HEK293 (cell line): ENCODE results near the gene PMS1.

Experiments
- HOXC10 ChIP-seq: sonication (generic); formaldehyde crosslinking; IDR thresholded peaks from 2 replicates; pipeline ENCODE4 v1.8.1; 2023; ENCODE audit warnings: mild to moderate bottlenecking, missing genetic modification reagents
- KLF1 ChIP-seq: fragments of 450-650 bp; formaldehyde crosslinking; IDR thresholded peaks from 2 replicates; pipeline ENCODE4 v1.5.1; 2016; ENCODE audit warnings: missing biosample characterization, missing genetic modification characterization
- KLF10 ChIP-seq: fragments of 450-650 bp; IDR thresholded peaks from 2 replicates; pipeline ENCODE4 v1.5.1; 2018; ENCODE audit warnings: missing biosample characterization, mild to moderate bottlenecking, missing genetic modification characterization
- SCRT2 ChIP-seq: fragments of 450-650 bp; formaldehyde crosslinking; IDR thresholded peaks from 2 replicates; pipeline ENCODE4 v1.5.1; 2016; ENCODE audit warnings: missing biosample characterization, missing genetic modification characterization
- TRIM28 ChIP-seq: IDR thresholded peaks from 2 replicates; pipeline ENCODE4 v1.6.1; 2011; ENCODE audit warnings: low read length, control low read depth, borderline replicate concordance
- ZFP41 ChIP-seq: fragments of 450-650 bp; formaldehyde crosslinking; IDR thresholded peaks from 2 replicates; pipeline ENCODE4 v1.5.1; 2016; ENCODE audit warnings: missing biosample characterization, missing genetic modification characterization, borderline replicate concordance
- ZNF211 ChIP-seq: fragments of 450-650 bp; formaldehyde crosslinking; IDR thresholded peaks from 2 replicates; pipeline ENCODE4 v1.5.1; 2016; ENCODE audit warnings: low read depth, missing biosample characterization, missing genetic modification characterization
- ZNF23 ChIP-seq: fragments of 450-650 bp; formaldehyde crosslinking; IDR thresholded peaks from 2 replicates; pipeline ENCODE4 v1.5.1; 2016; ENCODE audit warnings: missing biosample characterization, missing genetic modification characterization, borderline replicate concordance
- ZNF248 ChIP-seq: fragments of 450-650 bp; formaldehyde crosslinking; IDR thresholded peaks from 2 replicates; pipeline ENCODE4 v1.5.1; 2017; ENCODE audit warnings: missing biosample characterization, missing genetic modification characterization
- ZNF266 ChIP-seq: fragments of 450-650 bp; formaldehyde crosslinking; IDR thresholded peaks from 2 replicates; pipeline ENCODE4 v1.5.1; 2016; ENCODE audit warnings: missing biosample characterization, missing genetic modification characterization, low read depth
- ZNF292 ChIP-seq: fragments of 450-650 bp; formaldehyde crosslinking; IDR thresholded peaks from 2 replicates; pipeline ENCODE4 v1.5.1; 2016; ENCODE audit warnings: low read depth, missing biosample characterization, missing genetic modification characterization, borderline replicate concordance
- ZNF621 ChIP-seq: fragments of 450-650 bp; formaldehyde crosslinking; IDR thresholded peaks from 2 replicates; pipeline ENCODE4 v1.5.1; 2017; ENCODE audit warnings: missing biosample characterization, missing genetic modification characterization
- ZNF624 ChIP-seq: fragments of 450-650 bp; formaldehyde crosslinking; IDR thresholded peaks from 2 replicates; pipeline ENCODE4 v1.5.1; 2017; ENCODE audit warnings: missing biosample characterization, missing genetic modification characterization
- TF ChIP-seq, protein P1 (sequence below): IDR thresholded peaks from 2 replicates; pipeline ENCODE4 v1.6.1; 2011; ENCODE audit warnings: mild to moderate bottlenecking, low read depth, low read length, borderline replicate concordance
- TF ChIP-seq, protein P2 (sequence below): fragments of 450-650 bp; formaldehyde crosslinking; IDR thresholded peaks from 2 replicates; pipeline ENCODE4 v1.5.1; 2017; ENCODE audit warnings: missing biosample characterization, missing genetic modification characterization
- TF ChIP-seq, protein P3 (sequence below): fragments of 450-650 bp; formaldehyde crosslinking; conservative IDR thresholded peaks from 2 replicates; pipeline ENCODE4 v1.5.1; 2016; ENCODE audit warnings: low read depth, missing biosample characterization, missing genetic modification characterization
- TF ChIP-seq, protein P4 (sequence below): fragments of 450-650 bp; formaldehyde crosslinking; IDR thresholded peaks from 2 replicates; pipeline ENCODE4 v1.5.1; 2016; ENCODE audit warnings: missing biosample characterization, missing genetic modification characterization
- TF ChIP-seq, protein P5 (sequence below): fragments of 450-650 bp; formaldehyde crosslinking; IDR thresholded peaks from 2 replicates; pipeline ENCODE4 v1.5.1; 2016; ENCODE audit warnings: missing biosample characterization, missing genetic modification characterization
- TF ChIP-seq, protein P6 (sequence below): fragments of 450-650 bp; formaldehyde crosslinking; IDR thresholded peaks from 2 replicates; pipeline ENCODE4 v1.5.1; 2016; ENCODE audit warnings: missing biosample characterization, missing genetic modification characterization
- TF ChIP-seq, protein P7 (sequence below): fragments of 450-650 bp; formaldehyde crosslinking; IDR thresholded peaks from 2 replicates; pipeline ENCODE4 v1.5.1; 2016; ENCODE audit warnings: missing biosample characterization, missing genetic modification characterization
- TF ChIP-seq, protein P8 (sequence below): fragments of 450-650 bp; formaldehyde crosslinking; IDR thresholded peaks from 2 replicates; pipeline ENCODE4 v1.5.1; 2016; ENCODE audit warnings: missing biosample characterization, missing genetic modification characterization

Gene PMS1

DNA sequence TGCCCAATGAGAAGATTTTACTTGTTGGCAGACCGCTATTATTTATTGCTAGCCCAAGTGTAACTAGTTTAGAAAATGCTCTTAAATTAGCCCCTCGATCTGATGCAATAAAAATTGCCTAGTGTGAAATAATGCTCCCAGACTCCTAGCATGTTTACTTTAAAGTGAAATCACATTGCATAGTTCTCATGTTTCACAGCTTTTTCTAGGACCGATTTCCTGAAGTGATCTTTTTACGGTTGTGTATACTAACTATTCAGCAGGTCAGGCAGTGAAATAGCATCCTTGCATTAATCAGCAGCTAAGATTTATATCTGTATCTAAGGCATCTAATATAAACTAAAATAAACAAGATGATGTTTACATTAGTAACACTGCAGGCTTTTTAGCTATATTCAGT lies 52.4 kb downstream of the PMS1 start (continued):
- TF ChIP-seq, protein P1, sequence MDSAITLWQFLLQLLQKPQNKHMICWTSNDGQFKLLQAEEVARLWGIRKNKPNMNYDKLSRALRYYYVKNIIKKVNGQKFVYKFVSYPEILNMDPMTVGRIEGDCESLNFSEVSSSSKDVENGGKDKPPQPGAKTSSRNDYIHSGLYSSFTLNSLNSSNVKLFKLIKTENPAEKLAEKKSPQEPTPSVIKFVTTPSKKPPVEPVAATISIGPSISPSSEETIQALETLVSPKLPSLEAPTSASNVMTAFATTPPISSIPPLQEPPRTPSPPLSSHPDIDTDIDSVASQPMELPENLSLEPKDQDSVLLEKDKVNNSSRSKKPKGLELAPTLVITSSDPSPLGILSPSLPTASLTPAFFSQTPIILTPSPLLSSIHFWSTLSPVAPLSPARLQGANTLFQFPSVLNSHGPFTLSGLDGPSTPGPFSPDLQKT: no peak
- peak; percentile 51 for TF ChIP-seq KLF10
- TF ChIP-seq ZNF248 (tag by site-specific recombination): no peak
- TF ChIP-seq SCRT2: peak; percentile 64
- TF ChIP-seq ZNF621: no peak
- no peak for TF ChIP-seq KLF1
- no peak for TF ChIP-seq ZNF266
- TF ChIP-seq ZNF292: no peak
- TF ChIP-seq ZFP41: no peak
- TF ChIP-seq, protein P2, sequence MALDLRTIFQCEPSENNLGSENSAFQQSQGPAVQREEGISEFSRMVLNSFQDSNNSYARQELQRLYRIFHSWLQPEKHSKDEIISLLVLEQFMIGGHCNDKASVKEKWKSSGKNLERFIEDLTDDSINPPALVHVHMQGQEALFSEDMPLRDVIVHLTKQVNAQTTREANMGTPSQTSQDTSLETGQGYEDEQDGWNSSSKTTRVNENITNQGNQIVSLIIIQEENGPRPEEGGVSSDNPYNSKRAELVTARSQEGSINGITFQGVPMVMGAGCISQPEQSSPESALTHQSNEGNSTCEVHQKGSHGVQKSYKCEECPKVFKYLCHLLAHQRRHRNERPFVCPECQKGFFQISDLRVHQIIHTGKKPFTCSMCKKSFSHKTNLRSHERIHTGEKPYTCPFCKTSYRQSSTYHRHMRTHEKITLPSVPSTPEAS (tag by site-specific recombination): no peak
- TF ChIP-seq, protein P3, sequence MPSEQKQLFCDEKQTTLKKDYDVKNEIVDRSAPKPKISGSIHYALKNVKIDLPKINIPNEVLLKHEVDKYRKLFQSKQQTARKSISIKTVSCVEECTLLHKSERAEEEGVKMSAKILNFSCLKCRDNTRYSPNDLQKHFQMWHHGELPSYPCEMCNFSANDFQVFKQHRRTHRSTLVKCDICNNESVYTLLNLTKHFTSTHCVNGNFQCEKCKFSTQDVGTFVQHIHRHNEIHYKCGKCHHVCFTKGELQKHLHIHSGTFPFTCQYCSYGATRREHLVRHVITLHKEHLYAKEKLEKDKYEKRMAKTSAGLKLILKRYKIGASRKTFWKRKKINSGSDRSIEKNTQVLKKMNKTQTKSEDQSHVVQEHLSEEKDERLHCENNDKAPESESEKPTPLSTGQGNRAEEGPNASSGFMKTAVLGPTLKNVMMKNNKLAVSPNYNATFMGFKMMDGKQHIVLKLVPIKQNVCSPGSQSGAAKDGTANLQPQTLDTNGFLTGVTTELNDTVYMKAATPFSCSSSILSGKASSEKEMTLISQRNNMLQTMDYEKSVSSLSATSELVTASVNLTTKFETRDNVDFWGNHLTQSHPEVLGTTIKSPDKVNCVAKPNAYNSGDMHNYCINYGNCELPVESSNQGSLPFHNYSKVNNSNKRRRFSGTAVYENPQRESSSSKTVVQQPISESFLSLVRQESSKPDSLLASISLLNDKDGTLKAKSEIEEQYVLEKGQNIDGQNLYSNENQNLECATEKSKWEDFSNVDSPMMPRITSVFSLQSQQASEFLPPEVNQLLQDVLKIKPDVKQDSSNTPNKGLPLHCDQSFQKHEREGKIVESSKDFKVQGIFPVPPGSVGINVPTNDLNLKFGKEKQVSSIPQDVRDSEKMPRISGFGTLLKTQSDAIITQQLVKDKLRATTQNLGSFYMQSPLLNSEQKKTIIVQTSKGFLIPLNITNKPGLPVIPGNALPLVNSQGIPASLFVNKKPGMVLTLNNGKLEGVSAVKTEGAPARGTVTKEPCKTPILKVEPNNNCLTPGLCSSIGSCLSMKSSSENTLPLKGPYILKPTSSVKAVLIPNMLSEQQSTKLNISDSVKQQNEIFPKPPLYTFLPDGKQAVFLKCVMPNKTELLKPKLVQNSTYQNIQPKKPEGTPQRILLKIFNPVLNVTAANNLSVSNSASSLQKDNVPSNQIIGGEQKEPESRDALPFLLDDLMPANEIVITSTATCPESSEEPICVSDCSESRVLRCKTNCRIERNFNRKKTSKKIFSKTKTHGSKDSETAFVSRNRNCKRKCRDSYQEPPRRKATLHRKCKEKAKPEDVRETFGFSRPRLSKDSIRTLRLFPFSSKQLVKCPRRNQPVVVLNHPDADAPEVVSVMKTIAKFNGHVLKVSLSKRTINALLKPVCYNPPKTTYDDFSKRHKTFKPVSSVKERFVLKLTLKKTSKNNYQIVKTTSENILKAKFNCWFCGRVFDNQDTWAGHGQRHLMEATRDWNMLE: no peak; the same call in 1 of the 2 replicates
- TF ChIP-seq ZNF211: no peak
- TF ChIP-seq TRIM28: peak; percentile 98
- no peak for TF ChIP-seq HOXC10 (CRISPR knock-in tag)
- no peak for TF ChIP-seq ZNF23
- TF ChIP-seq ZNF624 (tag by site-specific recombination): no peak
- TF ChIP-seq, protein P4, sequence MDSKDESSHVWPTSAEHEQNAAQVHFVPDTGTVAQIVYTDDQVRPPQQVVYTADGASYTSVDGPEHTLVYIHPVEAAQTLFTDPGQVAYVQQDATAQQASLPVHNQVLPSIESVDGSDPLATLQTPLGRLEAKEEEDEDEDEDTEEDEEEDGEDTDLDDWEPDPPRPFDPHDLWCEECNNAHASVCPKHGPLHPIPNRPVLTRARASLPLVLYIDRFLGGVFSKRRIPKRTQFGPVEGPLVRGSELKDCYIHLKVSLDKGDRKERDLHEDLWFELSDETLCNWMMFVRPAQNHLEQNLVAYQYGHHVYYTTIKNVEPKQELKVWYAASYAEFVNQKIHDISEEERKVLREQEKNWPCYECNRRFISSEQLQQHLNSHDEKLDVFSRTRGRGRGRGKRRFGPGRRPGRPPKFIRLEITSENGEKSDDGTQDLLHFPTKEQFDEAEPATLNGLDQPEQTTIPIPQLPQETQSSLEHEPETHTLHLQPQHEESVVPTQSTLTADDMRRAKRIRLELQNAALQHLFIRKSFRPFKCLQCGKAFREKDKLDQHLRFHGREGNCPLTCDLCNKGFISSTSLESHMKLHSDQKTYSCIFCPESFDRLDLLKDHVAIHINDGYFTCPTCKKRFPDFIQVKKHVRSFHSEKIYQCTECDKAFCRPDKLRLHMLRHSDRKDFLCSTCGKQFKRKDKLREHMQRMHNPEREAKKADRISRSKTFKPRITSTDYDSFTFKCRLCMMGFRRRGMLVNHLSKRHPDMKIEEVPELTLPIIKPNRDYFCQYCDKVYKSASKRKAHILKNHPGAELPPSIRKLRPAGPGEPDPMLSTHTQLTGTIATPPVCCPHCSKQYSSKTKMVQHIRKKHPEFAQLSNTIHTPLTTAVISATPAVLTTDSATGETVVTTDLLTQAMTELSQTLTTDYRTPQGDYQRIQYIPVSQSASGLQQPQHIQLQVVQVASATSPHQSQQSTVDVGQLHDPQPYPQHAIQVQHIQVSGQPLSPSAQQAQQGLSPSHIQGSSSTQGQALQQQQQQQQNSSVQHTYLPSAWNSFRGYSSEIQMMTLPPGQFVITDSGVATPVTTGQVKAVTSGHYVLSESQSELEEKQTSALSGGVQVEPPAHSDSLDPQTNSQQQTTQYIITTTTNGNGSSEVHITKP (tag by site-specific recombination): no peak; the same call in 1 of the 2 replicates
- TF ChIP-seq, protein P5, sequence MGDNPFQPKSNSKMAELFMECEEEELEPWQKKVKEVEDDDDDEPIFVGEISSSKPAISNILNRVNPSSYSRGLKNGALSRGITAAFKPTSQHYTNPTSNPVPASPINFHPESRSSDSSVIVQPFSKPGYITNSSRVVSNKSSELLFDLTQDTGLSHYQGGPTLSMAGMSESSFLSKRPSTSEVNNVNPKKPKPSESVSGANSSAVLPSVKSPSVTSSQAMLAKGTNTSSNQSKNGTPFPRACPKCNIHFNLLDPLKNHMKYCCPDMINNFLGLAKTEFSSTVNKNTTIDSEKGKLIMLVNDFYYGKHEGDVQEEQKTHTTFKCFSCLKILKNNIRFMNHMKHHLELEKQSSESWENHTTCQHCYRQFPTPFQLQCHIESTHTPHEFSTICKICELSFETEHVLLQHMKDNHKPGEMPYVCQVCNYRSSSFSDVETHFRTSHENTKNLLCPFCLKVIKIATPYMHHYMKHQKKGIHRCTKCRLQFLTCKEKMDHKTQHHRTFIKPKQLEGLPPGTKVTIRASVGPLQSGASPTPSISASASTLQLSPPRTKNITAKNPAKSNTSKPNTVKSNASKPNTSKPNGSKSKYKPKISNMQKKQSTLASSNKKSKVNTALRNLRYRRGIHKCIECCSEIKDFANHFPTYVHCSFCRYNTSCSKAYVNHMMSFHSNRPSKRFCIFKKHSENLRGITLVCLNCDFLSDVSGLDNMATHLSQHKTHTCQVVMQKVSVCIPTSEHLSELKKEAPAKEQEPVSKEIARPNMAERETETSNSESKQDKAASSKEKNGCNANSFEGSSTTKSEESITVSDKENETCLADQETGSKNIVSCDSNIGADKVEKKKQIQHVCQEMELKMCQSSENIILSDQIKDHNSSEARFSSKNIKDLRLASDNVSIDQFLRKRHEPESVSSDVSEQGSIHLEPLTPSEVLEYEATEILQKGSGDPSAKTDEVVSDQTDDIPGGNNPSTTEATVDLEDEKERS: no peak
- TF ChIP-seq, protein P6, sequence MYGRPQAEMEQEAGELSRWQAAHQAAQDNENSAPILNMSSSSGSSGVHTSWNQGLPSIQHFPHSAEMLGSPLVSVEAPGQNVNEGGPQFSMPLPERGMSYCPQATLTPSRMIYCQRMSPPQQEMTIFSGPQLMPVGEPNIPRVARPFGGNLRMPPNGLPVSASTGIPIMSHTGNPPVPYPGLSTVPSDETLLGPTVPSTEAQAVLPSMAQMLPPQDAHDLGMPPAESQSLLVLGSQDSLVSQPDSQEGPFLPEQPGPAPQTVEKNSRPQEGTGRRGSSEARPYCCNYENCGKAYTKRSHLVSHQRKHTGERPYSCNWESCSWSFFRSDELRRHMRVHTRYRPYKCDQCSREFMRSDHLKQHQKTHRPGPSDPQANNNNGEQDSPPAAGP (tag by site-specific recombination): no peak
- TF ChIP-seq, protein P7, sequence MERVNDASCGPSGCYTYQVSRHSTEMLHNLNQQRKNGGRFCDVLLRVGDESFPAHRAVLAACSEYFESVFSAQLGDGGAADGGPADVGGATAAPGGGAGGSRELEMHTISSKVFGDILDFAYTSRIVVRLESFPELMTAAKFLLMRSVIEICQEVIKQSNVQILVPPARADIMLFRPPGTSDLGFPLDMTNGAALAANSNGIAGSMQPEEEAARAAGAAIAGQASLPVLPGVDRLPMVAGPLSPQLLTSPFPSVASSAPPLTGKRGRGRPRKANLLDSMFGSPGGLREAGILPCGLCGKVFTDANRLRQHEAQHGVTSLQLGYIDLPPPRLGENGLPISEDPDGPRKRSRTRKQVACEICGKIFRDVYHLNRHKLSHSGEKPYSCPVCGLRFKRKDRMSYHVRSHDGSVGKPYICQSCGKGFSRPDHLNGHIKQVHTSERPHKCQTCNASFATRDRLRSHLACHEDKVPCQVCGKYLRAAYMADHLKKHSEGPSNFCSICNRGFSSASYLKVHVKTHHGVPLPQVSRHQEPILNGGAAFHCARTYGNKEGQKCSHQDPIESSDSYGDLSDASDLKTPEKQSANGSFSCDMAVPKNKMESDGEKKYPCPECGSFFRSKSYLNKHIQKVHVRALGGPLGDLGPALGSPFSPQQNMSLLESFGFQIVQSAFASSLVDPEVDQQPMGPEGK: peak; percentile 65
- TF ChIP-seq, protein P8, sequence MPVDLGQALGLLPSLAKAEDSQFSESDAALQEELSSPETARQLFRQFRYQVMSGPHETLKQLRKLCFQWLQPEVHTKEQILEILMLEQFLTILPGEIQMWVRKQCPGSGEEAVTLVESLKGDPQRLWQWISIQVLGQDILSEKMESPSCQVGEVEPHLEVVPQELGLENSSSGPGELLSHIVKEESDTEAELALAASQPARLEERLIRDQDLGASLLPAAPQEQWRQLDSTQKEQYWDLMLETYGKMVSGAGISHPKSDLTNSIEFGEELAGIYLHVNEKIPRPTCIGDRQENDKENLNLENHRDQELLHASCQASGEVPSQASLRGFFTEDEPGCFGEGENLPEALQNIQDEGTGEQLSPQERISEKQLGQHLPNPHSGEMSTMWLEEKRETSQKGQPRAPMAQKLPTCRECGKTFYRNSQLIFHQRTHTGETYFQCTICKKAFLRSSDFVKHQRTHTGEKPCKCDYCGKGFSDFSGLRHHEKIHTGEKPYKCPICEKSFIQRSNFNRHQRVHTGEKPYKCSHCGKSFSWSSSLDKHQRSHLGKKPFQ (tag by site-specific recombination): peak; percentile 83
